ENCODE results near the gene JADE1. TPM values are rescaled to one million over a fixed set of nuclear protein-coding genes. Genes with fewer than 3 reads are reported as not detected.

The JADE1 gene
- total RNA-seq, 1 experiment from 2014 or later: 39.3 TPM

DNA sequence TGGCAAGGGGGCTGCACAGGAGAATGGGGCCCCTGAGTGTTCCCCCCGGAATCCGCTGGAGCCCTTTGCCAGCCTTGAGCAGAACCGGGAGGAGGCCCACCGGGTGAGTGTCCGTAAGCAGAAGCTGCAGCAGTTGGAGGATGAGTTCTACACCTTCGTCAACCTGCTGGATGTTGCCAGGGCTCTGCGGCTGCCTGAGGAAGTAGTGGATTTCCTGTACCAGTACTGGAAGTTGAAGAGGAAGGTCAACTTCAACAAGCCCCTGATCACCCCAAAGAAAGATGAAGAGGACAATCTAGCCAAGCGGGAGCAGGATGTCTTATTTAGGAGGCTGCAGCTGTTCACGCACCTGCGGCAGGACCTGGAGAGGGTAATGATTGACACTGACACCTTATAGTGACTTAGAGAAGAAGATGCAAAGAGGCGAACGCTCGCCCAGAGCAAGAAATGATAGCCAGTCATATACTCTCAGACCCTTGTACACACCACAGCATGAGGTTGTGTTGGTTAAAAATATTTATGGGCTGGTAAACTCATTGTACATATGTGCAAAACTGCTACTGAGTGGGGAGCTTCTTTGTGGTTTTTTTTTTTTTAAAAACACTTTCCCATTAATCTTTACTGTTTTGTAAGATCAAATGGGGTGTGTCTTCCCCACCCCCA is 52.5 kb downstream of the JADE1 start:
- Histone ChIP-seq H3K36me3 (ENCODE audit: insufficient read depth, low read length, poor library complexity, severe bottlenecking) (peaks cover 58% of the 10 kb centered on the region), H3K9me3 (ENCODE audit: low read depth, low read length, poor library complexity, severe bottlenecking) (no peaks in the 10 kb centered on the region), H3K27ac (ENCODE audit: low read depth, low read length, poor library complexity, severe bottlenecking) (no peak overlapping the region), H3K4me1 (ENCODE audit: insufficient read depth, low read length, poor library complexity, severe bottlenecking) (no peaks in the 10 kb centered on the region), H3K4me3 (ENCODE audit: low read depth, low read length, poor library complexity, severe bottlenecking) (no peak overlapping the region), H3K27me3 (replicated peaks; ENCODE audit: insufficient read depth, low read depth, low read length, poor library complexity) (no peaks in the 10 kb centered on the region)
- DNase-seq (ENCODE audit: low spot score): no peak
- ChIA-PET CTCF (no interaction called here), POLR2A (ENCODE audit: low non-redundant PET) (no interaction called here)
- TF ChIP-seq EZH2 (IDR thresholded peaks at IDR 0.05; ENCODE audit: borderline replicate concordance, low read depth, low read length, poor library complexity, severe bottlenecking) (no peak), CTCF (conservative IDR thresholded peaks at IDR 0.05; ENCODE audit: low read depth, low read length) (no peak)
- no TSS peak for BruUV-seq (replicated peaks)
- intact Hi-C loops (cut with micrococcal nuclease; ENCODE audit: unreplicated experiment): loop anchor here (2.0 to 10.0 kb wide), 3 partner anchors 233 to 437 kb away; partner anchors contain the start of genes C4orf33 and SCLT1

GRCh38 chr4:128862608-128863311 is 53.3 kb downstream of the JADE1 start:
- H3K9me3 ChIP-seq (ENCODE audit: low read depth, low read length, poor library complexity, severe bottlenecking): no peaks in the 10 kb centered on the region
- ChIA-PET POLR2A (ENCODE audit: low non-redundant PET) (no interaction called here), CTCF (no interaction called here)
- intact Hi-C loops (cut with micrococcal nuclease; ENCODE audit: unreplicated experiment): loop anchor here (1.0 to 10.0 kb wide), 5 partner anchors 52 to 438 kb away; partner anchors contain the start of genes C4orf33 and SCLT1
- no peak overlapping the region for H3K27ac ChIP-seq (ENCODE audit: low read depth, low read length, poor library complexity, severe bottlenecking)
- no peak for DNase-seq (ENCODE audit: low spot score)
- TF ChIP-seq EZH2 (IDR thresholded peaks at IDR 0.05; ENCODE audit: borderline replicate concordance, low read depth, low read length, poor library complexity, severe bottlenecking): no peak
- TF ChIP-seq CTCF (conservative IDR thresholded peaks at IDR 0.05; ENCODE audit: low read depth, low read length): no peak
- H3K4me3 ChIP-seq (ENCODE audit: low read depth, low read length, poor library complexity, severe bottlenecking): no peak overlapping the region
- no peaks in the 10 kb centered on the region for H3K4me1 ChIP-seq (ENCODE audit: insufficient read depth, low read length, poor library complexity, severe bottlenecking)
- peaks cover 50% of the 10 kb centered on the region for H3K36me3 ChIP-seq (ENCODE audit: insufficient read depth, low read length, poor library complexity, severe bottlenecking)
- BruUV-seq (replicated peaks): no TSS peak
- H3K27me3 ChIP-seq (replicated peaks; ENCODE audit: insufficient read depth, low read depth, low read length, poor library complexity): no peaks in the 10 kb centered on the region

GRCh38 chr4:128863312-128864075 is 54.0 kb downstream of the JADE1 start:
- POLR2A ChIA-PET (ENCODE audit: low non-redundant PET): no interaction called here
- no peaks in the 10 kb centered on the region for H3K27me3 ChIP-seq (replicated peaks; ENCODE audit: insufficient read depth, low read depth, low read length, poor library complexity)
- CTCF ChIA-PET: no interaction called here
- peak; percentile 75 for DNase-seq (ENCODE audit: low spot score)
- BruUV-seq (replicated peaks): no TSS peak
- no peak overlapping the region for H3K4me3 ChIP-seq (ENCODE audit: low read depth, low read length, poor library complexity, severe bottlenecking)
- H3K36me3 ChIP-seq (ENCODE audit: insufficient read depth, low read length, poor library complexity, severe bottlenecking): peaks cover 50% of the 10 kb centered on the region
- TF ChIP-seq EZH2 (IDR thresholded peaks at IDR 0.05; ENCODE audit: borderline replicate concordance, low read depth, low read length, poor library complexity, severe bottlenecking) (no peak), CTCF (conservative IDR thresholded peaks at IDR 0.05; ENCODE audit: low read depth, low read length) (peak; percentile 90)
- intact Hi-C loops (cut with micrococcal nuclease; ENCODE audit: unreplicated experiment): loop anchor here (1.0 to 10.0 kb wide), 5 partner anchors 53 to 439 kb away; partner anchors contain the start of genes C4orf33 and SCLT1
- H3K4me1 ChIP-seq (ENCODE audit: insufficient read depth, low read length, poor library complexity, severe bottlenecking): no peaks in the 10 kb centered on the region
- no peaks in the 10 kb centered on the region for H3K9me3 ChIP-seq (ENCODE audit: low read depth, low read length, poor library complexity, severe bottlenecking)
- no peak overlapping the region for H3K27ac ChIP-seq (ENCODE audit: low read depth, low read length, poor library complexity, severe bottlenecking)

All from A673 (cell line).